ENCODE measurements around the gene HMGCLL1. TPM values are rescaled to one million over a fixed set of nuclear protein-coding genes. Genes with fewer than 3 reads are reported as not detected.

HMGCLL1 gene
- total RNA-seq, 2 donors from 2014 or later: 1.8 to 2.3 TPM

DNA sequence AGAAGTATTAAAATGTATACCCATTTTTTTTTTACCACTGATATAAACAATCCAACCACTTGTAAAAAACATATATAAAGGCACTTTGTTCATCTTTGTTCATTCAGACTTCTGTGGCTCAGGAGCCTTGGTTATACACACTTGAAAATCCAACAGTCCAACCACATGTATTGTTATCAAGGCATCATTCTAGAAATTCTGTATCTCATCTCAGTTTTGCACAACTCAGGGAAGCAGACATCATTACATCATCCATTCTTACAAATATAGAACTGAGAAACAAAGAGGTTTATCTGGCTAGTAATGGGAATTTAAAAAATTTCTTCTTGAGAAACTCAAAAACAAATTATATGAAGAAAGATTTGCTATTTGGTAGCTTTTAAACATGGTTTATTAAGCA lies 88.1 kb downstream of the HMGCLL1 start:
- intact Hi-C loops (cut with DNase I): no loop called here
- no peak for ATAC-seq

GRCh38 chr6:55474382-55474781 lies 104.6 kb downstream of the HMGCLL1 start:
- TF ChIP-seq, protein P1, sequence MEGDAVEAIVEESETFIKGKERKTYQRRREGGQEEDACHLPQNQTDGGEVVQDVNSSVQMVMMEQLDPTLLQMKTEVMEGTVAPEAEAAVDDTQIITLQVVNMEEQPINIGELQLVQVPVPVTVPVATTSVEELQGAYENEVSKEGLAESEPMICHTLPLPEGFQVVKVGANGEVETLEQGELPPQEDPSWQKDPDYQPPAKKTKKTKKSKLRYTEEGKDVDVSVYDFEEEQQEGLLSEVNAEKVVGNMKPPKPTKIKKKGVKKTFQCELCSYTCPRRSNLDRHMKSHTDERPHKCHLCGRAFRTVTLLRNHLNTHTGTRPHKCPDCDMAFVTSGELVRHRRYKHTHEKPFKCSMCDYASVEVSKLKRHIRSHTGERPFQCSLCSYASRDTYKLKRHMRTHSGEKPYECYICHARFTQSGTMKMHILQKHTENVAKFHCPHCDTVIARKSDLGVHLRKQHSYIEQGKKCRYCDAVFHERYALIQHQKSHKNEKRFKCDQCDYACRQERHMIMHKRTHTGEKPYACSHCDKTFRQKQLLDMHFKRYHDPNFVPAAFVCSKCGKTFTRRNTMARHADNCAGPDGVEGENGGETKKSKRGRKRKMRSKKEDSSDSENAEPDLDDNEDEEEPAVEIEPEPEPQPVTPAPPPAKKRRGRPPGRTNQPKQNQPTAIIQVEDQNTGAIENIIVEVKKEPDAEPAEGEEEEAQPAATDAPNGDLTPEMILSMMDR (IDR thresholded peaks at IDR 0.05): no peak
- ATAC-seq: no peak
- Histone ChIP-seq H3K9me3 (no peaks in the 10 kb centered on the region), H3K27ac (no peak overlapping the region), H3K36me3 (replicated peaks in 1 of 2; ENCODE audit: insufficient read depth in 1 of 2, low read depth in 2 of 2) (no peaks in the 10 kb centered on the region), H3K4me1 (no peaks in the 10 kb centered on the region), H3K4me3 (no peak overlapping the region), H3K27me3 (no peaks in the 10 kb centered on the region)
- DNase-seq: no peak
- 69 to 80% methylated on average over 3 of the region's 3 CpGs for WGBS, 2 donors
- intact Hi-C loops (cut with DNase I): no loop called here

More for the DNA sequence above, 88.1 kb downstream of the HMGCLL1 start:
- H3K36me3 ChIP-seq (replicated peaks in 1 of 2; ENCODE audit: insufficient read depth in 1 of 2, low read depth in 2 of 2): no peaks in the 10 kb centered on the region
- H3K9me3 ChIP-seq: no peaks in the 10 kb centered on the region
- peaks cover 0 to 3% of the 10 kb centered on the region in 2 donors for H3K27me3 ChIP-seq
- H3K4me1 ChIP-seq: no peaks in the 10 kb centered on the region
- no peak for DNase-seq
- H3K27ac ChIP-seq: no peak overlapping the region
- TF ChIP-seq, protein P1 (IDR thresholded peaks at IDR 0.05): no peak
- no peak for TF ChIP-seq POLR2A (IDR thresholded peaks at IDR 0.05)
- no peak overlapping the region for H3K4me3 ChIP-seq

- Histone ChIP-seq H3K4me1 (no peaks in the 10 kb centered on the region), H3K4me3 (no peak overlapping the region), H3K9me3 (no peaks in the 10 kb centered on the region), H3K27me3 (no peaks in the 10 kb centered on the region), H3K36me3 (replicated peaks in 1 of 2; ENCODE audit: insufficient read depth in 1 of 2, low read depth in 2 of 2) (no peaks in the 10 kb centered on the region), H3K27ac (no peak overlapping the region)
- intact Hi-C loops (cut with DNase I): no loop called here
- WGBS, 2 donors: 45 to 56% methylated on average over 1 of the region's 1 CpG
- DNase-seq (no peak), ATAC-seq (no peak)
- TF ChIP-seq POLR2A (IDR thresholded peaks at IDR 0.05): no peak
- TF ChIP-seq, protein P1 (IDR thresholded peaks at IDR 0.05): no peak
Observed at GRCh38 chr6:55473722-55474121, 105.3 kb downstream of the HMGCLL1 start.

DNA sequence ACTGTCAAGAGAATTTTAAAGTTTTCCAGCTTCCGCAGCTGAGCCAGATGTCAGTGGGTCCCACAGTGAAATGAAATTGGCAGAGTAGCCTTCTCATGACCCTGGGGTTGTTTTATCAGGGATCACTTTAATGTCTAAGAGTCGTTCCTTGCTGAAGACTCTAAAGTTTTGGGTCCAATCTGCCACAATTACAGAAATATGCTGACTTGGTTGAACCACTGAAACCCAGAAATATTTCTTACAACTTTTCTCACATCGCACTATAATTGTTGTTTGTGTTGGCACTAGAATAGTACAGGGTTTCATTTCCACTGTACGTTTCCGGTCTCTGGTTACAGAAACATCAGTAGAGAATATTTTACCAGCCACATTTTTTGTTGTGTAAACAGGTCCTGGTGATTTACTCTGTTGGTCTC lies 109.0 kb downstream of the HMGCLL1 start:
- Histone ChIP-seq H3K9me3 (no peaks in the 10 kb centered on the region), H3K4me1 (no peaks in the 10 kb centered on the region), H3K36me3 (replicated peaks in 1 of 2; ENCODE audit: insufficient read depth in 1 of 2, low read depth in 2 of 2) (no peaks in the 10 kb centered on the region), H3K27ac (no peak overlapping the region), H3K27me3 (no peaks in the 10 kb centered on the region), H3K4me3 (no peak overlapping the region)
- ATAC-seq (no peak), DNase-seq (no peak)
- intact Hi-C loops (cut with DNase I): no loop called here
- TF ChIP-seq POLR2A (IDR thresholded peaks at IDR 0.05): no peak
- TF ChIP-seq, protein P1 (IDR thresholded peaks at IDR 0.05): no peak
- 44 to 48% methylated on average over 5 of the region's 5 CpGs for WGBS, 2 donors

GRCh38 chr6:55456016-55456415 lies 123.0 kb downstream of the HMGCLL1 start:
- no peak for DNase-seq
- Histone ChIP-seq H3K4me3 (no peak overlapping the region), H3K36me3 (replicated peaks in 1 of 2; ENCODE audit: insufficient read depth in 1 of 2, low read depth in 2 of 2) (no peaks in the 10 kb centered on the region), H3K4me1 (no peaks in the 10 kb centered on the region), H3K27me3 (no peaks in the 10 kb centered on the region), H3K9me3 (no peaks in the 10 kb centered on the region), H3K27ac (no peak overlapping the region)
- TF ChIP-seq, protein P1 (IDR thresholded peaks at IDR 0.05): no peak
- no peak for TF ChIP-seq POLR2A (IDR thresholded peaks at IDR 0.05)
- 73 to 74% methylated on average over 3 of the region's 3 CpGs for WGBS, 2 donors
- intact Hi-C loops (cut with DNase I): no loop called here
- ATAC-seq: no peak
